ENCODE data around the gene KIF1A.

The KIF1A gene

DNA sequence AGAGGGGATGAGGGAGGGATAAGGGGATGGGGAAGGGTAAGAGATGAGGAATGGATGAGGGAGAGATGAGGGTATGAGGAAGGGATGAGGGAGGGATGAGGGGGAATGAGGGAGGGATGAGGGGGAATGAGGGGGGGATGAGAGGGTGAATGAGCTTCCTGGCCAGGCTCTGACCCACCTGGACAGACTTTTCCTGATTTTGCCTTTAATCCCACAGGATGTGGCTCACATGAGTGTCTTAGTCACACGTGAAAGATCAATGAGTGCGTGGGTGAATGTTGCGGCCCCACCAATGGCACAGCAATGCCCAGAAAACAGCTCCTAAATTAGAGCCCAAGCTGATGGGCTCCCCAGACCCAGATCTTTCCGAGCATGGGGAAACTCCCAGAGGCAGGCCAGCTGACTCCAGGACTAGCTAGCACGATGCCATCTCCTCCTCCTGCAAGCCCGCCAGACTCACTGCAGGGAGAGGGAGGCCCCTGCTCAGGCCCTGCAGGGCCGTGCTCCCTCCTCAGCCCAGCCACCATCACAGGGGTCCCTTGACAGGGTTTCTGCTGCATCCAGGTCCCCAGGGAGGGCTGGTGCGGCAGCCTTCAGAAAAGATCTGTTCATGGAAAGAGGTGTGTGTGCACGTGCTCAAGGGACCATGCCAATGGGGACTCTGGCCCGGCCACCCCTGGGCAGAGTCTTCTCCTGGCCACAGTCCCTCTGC is 87.0 kb downstream of the KIF1A start:
- no peak for FAIRE-seq

DNA sequence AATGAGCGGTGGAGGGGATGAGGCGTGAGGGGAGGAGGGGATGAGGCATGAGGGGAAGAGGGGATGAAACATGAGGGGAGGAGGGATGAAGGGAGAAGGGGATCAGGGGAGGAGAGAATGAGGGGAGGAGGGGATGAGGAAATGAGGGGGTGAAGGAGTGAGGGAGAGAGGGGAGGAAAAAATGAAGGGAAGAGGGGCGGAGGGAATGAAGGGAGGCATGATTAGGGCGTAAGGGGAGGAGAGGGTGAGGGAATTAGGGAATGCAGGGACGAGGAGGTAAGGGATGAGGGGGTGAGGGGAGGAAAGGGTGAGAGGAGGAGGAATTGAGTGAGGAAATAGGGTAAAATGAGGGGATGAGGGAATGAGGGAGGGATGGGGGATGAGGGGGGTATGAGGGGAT is 87.8 kb downstream of the KIF1A start:
- no peak for FAIRE-seq

DNA sequence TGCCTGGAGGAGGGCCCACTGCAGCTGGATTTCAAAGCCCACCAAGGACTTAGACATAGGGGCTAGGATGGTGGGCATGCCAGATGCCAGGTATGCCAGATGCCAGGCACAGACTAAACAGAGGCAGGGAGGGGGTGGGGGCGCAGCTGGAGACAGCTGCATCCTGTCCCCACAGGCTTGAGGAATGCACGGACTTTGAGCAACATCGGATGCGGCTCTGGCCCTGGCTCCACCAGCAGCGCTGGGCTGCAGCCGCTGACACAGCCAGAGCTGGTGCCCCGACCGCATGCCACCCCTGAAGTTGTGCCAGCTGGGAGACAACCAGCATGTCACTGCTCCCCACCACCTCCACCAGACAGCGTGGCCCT is 88.9 kb downstream of the KIF1A start:
- no peak for FAIRE-seq

- FAIRE-seq, result no peak
Measured at GRCh38 chr2:240730501-240731177, 89.4 kb downstream of the KIF1A start.

DNA sequence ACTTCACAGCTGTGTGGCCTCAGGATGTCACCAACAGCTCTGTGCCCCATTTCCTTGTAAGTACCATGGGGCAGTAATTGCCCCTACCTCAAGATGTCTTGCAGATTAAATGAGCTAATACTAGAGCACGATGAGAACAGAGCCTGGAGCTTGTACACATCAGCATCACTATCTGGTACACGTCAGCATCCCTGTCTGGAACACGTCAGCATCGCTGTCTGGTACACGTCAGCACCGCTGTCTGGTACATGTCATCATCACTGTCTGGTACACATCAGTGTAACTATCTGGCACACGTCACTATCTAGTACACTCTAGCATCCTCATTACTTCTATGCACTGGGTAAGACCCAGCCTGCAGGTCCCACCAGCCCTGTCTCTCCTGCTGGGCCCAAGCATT is 91.2 kb downstream of the KIF1A start:
- no peak for FAIRE-seq

- FAIRE-seq, result no peak
Measured at GRCh38 chr2:240728361-240728760, 91.7 kb downstream of the KIF1A start.

GRCh38 chr2:240727913-240728312 is 92.1 kb downstream of the KIF1A start:
- no peak for FAIRE-seq

DNA sequence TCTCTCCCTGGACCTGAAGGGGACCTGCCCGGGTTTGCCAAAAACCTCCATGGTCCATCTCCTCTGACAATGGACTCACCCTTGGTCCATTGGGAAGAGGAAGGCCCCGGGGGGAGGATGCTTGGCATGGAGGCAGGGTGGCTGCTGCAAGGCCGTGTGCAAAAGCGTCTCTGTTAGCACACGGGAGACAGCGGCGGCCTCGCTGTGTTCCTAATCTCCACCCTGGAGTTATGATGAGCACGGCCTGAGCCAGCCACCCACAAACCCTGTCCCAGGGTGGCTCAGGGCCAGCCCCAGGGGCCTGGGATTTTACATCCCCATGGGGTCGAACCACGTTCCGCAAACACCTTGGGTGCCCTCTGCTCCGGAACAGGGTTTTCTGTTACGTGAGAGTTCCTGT is 92.6 kb downstream of the KIF1A start:
- no peak for FAIRE-seq

DNA sequence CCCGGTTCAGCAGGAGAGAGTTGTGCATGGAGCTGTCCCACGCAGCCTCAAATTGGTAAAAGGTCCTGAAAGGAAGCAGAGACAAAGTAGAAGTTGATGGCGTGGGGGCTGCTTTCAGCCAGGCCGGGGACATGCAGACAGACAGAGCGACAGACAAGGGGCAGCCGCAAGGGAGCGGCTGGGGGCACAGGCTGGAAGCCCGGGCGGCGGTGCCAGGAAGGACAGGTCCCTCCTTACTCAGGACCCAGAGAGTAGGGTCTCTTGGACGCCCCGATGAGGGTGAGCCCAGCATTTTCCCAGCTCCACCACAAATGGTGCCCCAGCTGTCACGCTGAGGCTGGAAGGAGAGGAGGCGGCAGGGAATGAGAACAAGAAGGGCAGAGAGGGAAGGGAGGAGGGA is 93.1 kb downstream of the KIF1A start:
- no peak for FAIRE-seq

DNA sequence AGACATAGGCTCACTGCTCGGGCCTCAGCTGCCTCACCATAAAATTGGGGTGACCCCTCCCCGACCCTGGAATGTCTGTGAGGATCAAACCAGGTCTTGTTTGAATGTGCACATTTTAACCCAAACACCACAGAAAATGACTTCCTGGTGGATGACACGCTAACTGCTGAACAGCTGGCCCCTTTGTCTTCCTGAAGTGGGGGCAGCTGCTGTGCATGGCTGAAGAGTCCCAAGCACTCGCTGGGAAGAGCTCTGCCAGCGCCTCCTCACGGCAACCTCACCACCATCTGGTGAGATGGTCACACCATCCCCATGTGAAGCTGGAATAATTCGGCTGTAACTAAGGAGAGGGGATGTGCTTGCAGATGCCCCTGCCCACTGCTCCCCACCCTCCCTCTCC is 94.3 kb downstream of the KIF1A start:
- no peak for FAIRE-seq

DNA sequence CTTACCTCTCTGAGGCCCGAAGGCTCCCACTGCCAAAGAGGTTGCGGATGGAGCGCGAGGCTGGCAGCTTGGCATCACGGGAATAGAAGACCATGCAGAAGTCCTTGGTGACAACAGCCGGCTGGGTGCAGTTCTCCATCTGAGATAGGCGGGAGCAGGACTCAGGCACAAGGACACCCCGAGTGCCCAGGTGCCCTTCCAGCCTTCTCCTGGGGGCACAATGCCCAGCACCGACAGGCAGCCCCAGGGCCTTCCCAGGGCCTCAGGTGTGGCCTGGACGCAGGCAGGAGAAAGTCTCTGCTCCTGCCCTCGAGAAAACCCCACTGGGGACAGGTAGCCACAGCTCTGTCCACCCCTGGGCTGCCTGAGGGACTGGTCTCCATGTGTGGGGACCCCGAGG is 94.8 kb downstream of the KIF1A start:
- no peak for FAIRE-seq

- FAIRE-seq, result no peak
Measured at GRCh38 chr2:240724431-240724830, 95.6 kb downstream of the KIF1A start.

- no peak for FAIRE-seq
Measured at GRCh38 chr2:240723851-240724250, 96.2 kb downstream of the KIF1A start.

- no peak for FAIRE-seq
Measured at GRCh38 chr2:240722796-240723735, 97.0 kb downstream of the KIF1A start.

GRCh38 chr2:240722376-240722775 is 97.6 kb downstream of the KIF1A start:
- FAIRE-seq, result no peak

GRCh38 chr2:240721596-240722180 is 98.3 kb downstream of the KIF1A start:
- FAIRE-seq, result no peak

DNA sequence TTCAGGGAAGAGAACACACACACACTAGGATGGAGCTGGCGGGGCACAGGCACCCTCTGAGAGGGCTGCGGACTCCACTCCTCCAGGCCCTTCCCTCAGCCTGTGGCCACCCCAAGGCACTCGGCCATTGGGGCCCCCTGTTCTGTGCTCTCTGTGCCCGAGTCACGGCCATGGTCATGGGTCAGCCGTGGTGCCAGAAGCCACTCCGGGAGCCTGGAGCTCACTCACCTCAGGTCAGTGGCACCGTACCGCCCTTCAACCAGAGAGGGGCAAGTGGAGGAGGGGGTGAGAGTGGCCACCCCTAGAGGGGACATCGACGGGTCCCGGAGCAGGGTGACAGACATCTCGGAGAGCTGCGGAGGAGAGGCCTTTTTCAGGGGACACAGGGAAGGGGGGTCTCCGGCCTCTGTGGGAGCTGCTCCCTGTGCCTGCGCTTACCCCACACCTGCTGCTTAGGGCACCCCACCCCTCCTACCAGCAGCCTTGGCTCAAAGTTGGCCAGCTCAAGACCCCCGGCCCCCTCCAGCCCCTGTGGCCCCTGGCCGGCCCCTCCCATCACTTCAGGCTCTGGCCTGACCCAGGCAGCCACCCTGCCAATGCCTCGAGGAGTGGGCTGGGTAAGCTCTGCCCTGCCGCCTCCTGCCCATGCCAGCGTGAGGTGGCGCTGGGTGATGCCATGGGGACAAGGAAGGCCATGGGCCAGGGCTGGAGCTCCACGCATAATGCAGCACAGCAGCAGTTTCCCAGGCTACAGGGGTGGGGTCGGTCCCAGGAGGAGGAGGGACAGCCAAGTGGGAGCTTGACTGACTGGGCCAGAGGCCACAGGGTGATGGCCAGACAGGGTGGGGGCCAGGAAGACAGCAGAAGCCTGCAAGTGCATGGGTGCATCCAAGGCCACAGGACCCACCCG is 99.1 kb downstream of the KIF1A start:
- no peak for FAIRE-seq

- no peak for FAIRE-seq
Measured at GRCh38 chr2:240719676-240720545, 100.1 kb downstream of the KIF1A start.

DNA sequence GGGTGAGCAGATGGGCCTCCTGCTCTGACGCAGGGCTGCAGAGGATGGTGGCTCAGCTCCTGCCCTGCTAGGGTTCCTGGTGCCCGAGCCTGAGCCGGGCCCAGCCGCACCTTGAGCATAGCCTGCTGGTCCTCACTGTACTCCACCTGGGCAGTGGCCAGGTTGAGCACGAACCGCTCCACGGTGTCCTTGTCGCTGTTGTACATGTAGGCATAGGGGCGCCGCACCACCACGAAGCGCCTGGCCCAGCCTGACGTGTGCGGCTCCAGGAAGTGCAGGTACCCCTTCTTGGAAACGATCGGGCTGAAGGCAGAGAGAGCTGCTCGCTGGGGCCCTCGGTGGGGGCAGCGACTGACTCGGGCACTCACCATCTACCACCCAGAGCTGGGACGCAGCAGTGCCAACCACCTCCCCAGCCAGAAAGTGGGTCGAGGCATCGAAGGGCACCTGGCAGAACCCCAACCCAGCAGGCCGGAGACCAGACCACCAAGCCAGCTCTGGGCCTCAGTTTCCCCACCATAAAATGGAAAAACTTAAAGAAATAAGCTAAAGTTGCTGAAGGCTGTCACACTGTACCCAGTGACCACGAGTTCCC is 101.0 kb downstream of the KIF1A start:
- no peak for FAIRE-seq
